ENCODE measurements around the gene C1orf105.

C1orf105 gene

DNA sequence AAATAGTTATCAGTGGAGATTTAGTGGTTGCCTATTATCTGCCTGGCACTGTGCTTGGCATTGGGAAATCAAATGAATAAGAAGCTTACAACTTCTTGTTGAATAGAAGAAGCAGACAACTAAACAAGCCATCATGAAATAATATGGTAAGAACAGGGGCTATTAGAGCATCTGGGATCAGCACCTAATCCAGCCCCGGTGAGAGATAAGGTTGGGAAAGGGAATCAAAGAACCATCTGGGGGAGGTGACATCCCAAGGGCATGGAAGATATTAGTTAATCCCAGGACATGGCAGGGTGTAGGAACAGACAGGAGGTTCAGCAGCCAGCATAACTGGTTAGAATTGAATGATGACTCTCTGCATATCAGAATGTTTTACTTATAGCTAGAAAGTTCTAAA is 76.2 kb downstream of the C1orf105 start:
- no peak for DNase-seq (ENCODE audit: low spot score)
- in situ Hi-C loops (cut with MboI; ENCODE audit: low pct_unique_long_range_greater_than_20kb, low sequenced_read_pairs, unreplicated experiment), result no loop called here
- TF ChIP-seq, protein P1, sequence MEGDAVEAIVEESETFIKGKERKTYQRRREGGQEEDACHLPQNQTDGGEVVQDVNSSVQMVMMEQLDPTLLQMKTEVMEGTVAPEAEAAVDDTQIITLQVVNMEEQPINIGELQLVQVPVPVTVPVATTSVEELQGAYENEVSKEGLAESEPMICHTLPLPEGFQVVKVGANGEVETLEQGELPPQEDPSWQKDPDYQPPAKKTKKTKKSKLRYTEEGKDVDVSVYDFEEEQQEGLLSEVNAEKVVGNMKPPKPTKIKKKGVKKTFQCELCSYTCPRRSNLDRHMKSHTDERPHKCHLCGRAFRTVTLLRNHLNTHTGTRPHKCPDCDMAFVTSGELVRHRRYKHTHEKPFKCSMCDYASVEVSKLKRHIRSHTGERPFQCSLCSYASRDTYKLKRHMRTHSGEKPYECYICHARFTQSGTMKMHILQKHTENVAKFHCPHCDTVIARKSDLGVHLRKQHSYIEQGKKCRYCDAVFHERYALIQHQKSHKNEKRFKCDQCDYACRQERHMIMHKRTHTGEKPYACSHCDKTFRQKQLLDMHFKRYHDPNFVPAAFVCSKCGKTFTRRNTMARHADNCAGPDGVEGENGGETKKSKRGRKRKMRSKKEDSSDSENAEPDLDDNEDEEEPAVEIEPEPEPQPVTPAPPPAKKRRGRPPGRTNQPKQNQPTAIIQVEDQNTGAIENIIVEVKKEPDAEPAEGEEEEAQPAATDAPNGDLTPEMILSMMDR (IDR thresholded peaks at IDR 0.05; ENCODE audit: extremely low read depth, insufficient read depth, missing control alignments), result no peak

DNA sequence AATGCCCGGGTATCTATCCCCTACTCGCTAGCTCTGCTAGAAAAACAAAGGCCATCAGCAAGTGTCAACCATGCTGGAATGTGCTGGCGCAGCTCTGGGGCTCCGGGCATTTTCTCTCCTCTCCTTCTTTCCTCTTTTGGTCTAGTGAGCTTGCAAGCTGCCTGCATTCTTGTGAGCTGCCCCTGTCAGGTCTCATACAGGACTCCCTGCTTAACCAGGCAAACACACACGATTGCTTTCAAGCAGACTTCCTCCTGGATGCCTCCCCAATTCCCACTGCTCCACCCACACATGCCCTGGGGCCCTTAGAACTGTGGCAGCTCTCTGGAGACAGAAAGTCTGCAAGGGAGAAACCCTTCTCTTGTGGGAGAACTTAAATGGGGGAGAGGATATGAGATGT is 76.7 kb downstream of the C1orf105 start:
- TF ChIP-seq, protein P1 (IDR thresholded peaks at IDR 0.05; ENCODE audit: extremely low read depth, insufficient read depth, missing control alignments), result no peak
- no peak for DNase-seq (ENCODE audit: low spot score)
- in situ Hi-C loops (cut with MboI; ENCODE audit: low pct_unique_long_range_greater_than_20kb, low sequenced_read_pairs, unreplicated experiment), result no loop called here

- no peak for DNase-seq (ENCODE audit: low spot score)
These were observed 78.4 kb downstream of the C1orf105 start for GRCh38 chr1:172498857-172499256.

DNA sequence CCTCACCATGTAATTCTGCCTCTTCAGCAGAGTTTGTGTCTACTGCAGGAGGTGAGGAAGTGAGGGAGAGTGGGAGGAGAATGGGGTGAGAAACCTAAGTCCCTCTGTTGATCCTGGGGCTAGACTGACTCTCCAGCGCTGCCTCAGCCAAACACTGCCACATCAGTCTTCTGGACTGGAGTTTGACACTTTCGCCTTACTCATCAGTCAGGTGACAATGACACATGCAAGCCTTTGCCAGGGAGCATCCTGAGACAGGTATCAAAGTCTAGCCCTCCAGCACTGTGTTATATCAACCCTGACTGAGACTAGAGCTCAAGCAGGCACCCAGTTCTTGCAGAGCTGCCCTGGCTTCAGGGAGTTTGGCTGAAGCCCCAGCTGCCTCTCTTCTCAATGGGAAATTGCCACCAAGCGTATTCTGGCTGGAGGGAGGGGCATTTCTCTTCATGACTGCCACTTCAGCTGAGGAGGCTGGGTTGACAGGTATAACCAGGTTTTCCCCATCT is 79.2 kb downstream of the C1orf105 start:
- in situ Hi-C loops (cut with MboI; ENCODE audit: low pct_unique_long_range_greater_than_20kb, low sequenced_read_pairs, unreplicated experiment), result no loop called here
- TF ChIP-seq, protein P1 (IDR thresholded peaks at IDR 0.05; ENCODE audit: extremely low read depth, insufficient read depth, missing control alignments), result no peak
- no peak for DNase-seq (ENCODE audit: low spot score)

More at GRCh38 chr1:172498857-172499256, 78.4 kb downstream of the C1orf105 start:
- TF ChIP-seq, protein P1 (IDR thresholded peaks at IDR 0.05; ENCODE audit: extremely low read depth, insufficient read depth, missing control alignments), result no peak
- in situ Hi-C loops (cut with MboI; ENCODE audit: low pct_unique_long_range_greater_than_20kb, low sequenced_read_pairs, unreplicated experiment), result no loop called here

- TF ChIP-seq, protein P1 (IDR thresholded peaks at IDR 0.05; ENCODE audit: extremely low read depth, insufficient read depth, missing control alignments), result no peak
- in situ Hi-C loops (cut with MboI; ENCODE audit: low pct_unique_long_range_greater_than_20kb, low sequenced_read_pairs, unreplicated experiment), result no loop called here
- no peak for DNase-seq (ENCODE audit: low spot score)
These were observed 79.7 kb downstream of the C1orf105 start for GRCh38 chr1:172500207-172500606.

- TF ChIP-seq, protein P1 (IDR thresholded peaks at IDR 0.05; ENCODE audit: extremely low read depth, insufficient read depth, missing control alignments), result no peak
- in situ Hi-C loops (cut with MboI; ENCODE audit: low pct_unique_long_range_greater_than_20kb, low sequenced_read_pairs, unreplicated experiment), result no loop called here
- no peak for DNase-seq (ENCODE audit: low spot score)
These were observed 87.3 kb downstream of the C1orf105 start for GRCh38 chr1:172507741-172508140.

- TF ChIP-seq, protein P1 (IDR thresholded peaks at IDR 0.05; ENCODE audit: extremely low read depth, insufficient read depth, missing control alignments), result no peak
- in situ Hi-C loops (cut with MboI; ENCODE audit: low pct_unique_long_range_greater_than_20kb, low sequenced_read_pairs, unreplicated experiment), result no loop called here
- DNase-seq (ENCODE audit: low spot score), result no peak
These were observed 90.0 kb downstream of the C1orf105 start for GRCh38 chr1:172510479-172510878.
